ENCODE results near the gene YPEL2. TPM values are rescaled to one million over a fixed set of nuclear protein-coding genes. Genes with fewer than 3 reads are reported as not detected.

Gene YPEL2
- total and polyA plus RNA-seq, 2 of the 13 experiments (the other 11 are each of a cell fraction or from before 2014, with no cell fraction given), result 8.5 to 21.1 TPM

DNA sequence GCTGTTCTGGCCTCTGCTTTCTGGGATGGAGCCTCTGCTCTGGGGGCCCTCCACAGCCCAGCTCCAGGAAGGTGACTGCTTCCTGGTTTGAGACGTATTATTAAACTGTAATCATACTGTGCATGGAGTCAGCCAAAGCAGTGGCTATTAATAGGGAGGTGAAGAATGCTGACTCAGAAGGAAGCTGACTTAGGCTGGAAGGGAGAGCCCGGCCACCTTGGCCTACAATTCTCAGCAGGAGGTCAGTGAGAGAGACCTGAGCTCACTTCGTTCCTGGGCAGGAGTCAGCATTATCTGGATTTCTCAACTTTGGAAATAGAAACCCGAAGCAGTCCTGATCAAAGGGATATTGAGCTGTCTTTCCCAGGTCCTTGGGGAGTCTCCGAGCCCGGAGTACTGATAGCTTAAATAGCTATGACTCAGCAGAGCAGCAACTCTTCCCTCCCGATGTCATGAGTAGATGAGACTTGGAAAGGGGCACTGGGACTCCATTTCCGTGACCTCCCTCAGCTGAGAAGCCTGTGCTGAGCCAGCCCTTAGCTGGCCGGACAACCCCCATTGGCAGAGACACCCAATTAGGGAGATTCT lies 91.8 kb downstream of the YPEL2 start (continued):
- TF ChIP-seq, protein P1, sequence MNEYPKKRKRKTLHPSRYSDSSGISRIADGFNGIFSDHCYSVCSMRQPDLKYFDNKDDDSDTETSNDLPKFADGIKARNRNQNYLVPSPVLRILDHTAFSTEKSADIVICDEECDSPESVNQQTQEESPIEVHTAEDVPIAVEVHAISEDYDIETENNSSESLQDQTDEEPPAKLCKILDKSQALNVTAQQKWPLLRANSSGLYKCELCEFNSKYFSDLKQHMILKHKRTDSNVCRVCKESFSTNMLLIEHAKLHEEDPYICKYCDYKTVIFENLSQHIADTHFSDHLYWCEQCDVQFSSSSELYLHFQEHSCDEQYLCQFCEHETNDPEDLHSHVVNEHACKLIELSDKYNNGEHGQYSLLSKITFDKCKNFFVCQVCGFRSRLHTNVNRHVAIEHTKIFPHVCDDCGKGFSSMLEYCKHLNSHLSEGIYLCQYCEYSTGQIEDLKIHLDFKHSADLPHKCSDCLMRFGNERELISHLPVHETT (CRISPR knock-in tag; conservative IDR thresholded peaks at IDR 0.05), result no peak
- TF ChIP-seq, protein P2, sequence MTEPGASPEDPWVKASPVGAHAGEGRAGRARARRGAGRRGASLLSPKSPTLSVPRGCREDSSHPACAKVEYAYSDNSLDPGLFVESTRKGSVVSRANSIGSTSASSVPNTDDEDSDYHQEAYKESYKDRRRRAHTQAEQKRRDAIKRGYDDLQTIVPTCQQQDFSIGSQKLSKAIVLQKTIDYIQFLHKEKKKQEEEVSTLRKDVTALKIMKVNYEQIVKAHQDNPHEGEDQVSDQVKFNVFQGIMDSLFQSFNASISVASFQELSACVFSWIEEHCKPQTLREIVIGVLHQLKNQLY (CRISPR knock-in tag; IDR thresholded peaks at IDR 0.05), result no peak
- TF ChIP-seq ZNF337 (CRISPR knock-in tag; IDR thresholded peaks at IDR 0.05; ENCODE audit: borderline replicate concordance, low read depth), result no peak
- TF ChIP-seq TBP (CRISPR knock-in tag; IDR thresholded peaks at IDR 0.05), result no peak
- TF ChIP-seq ZNF589 (CRISPR knock-in tag; conservative IDR thresholded peaks at IDR 0.05), result no peak
- no peak for TF ChIP-seq ZNF3 (CRISPR knock-in tag; IDR thresholded peaks at IDR 0.05)

DNA sequence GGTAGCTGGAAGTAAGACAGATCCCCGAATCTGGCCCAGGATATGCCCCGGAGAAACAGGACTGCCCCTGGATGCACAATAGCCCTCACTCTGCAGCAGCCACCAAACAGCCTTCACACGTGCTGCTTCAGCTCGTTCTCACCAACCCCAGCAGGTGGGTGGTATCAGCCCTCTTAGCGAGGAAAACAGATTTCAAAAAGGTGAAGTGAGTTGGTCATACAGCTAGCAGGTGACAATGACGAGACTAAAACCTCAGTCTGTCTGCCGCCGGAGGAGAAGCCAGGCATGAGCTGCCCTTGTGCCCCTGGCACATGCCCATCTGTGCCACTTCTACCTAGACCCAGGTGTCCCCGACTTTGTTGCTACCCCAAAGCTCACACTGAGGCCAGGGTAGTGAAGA lies 92.4 kb downstream of the YPEL2 start:
- in situ Hi-C loops (cut with HindIII; ENCODE audit: extremely low pct_ligation_motif_present, low pct_unique_long_range_greater_than_20kb), result loop anchor here (5.0 kb wide), 1 partner anchor 57 kb away; no protein-coding TSS in a partner anchor
- no peak for DNase-seq (ENCODE audit: low spot score)
- no TSS peak for BruUV-seq (replicated peaks)
- H3K4me1 ChIP-seq (ENCODE audit: insufficient read depth, low read length), result peaks cover 100% of the 10 kb centered on the region
- no peak for FAIRE-seq
- no peaks in the 10 kb centered on the region for H3K36me3 ChIP-seq (replicated peaks in 1 of 2; ENCODE audit: control insufficient read depth in 1 of 2, insufficient read depth in 2 of 2, low read length in 2 of 2)
- H2AFZ ChIP-seq (ENCODE audit: low read length), result no peak overlapping the region
- peak overlapping the region; percentile 82 for H3K4me2 ChIP-seq (ENCODE audit: low read depth, low read length)
- no peaks in the 10 kb centered on the region for H3K9me3 ChIP-seq (ENCODE audit: low read length)
- no peaks in the 10 kb centered on the region for H3K79me2 ChIP-seq (ENCODE audit: insufficient read depth, low read length)
- H3K27me3 ChIP-seq (ENCODE audit: control insufficient read depth in 1 of 2, insufficient read depth in 2 of 2, low read length in 2 of 2), result peaks cover 0 to 3% of the 10 kb centered on the region in 2 experiments; a peak in 1 of 5 replicates
- no peak overlapping the region for H3K9ac ChIP-seq (ENCODE audit: insufficient read depth, low read depth, low read length)
- no peak overlapping the region for H3K27ac ChIP-seq (ENCODE audit: extremely low read length, insufficient read depth, low read length)
- WGBS (ENCODE audit: low lambda C conversion rate), result 39% methylated on average over 9 of the region's 9 CpGs
- POLR2A ChIA-PET, result interaction anchor here (2.5 kb wide), 1 partner anchor 58 kb away, joined by 9 read pairs; no protein-coding TSS in a partner anchor
- peak overlapping the region in 2 of 3 experiments; percentile 36 to 54; a peak in 4 of 6 replicates for H3K4me3 ChIP-seq (replicated peaks in 1 of 3; ENCODE audit: insufficient read depth in 1 of 3, low read depth in 2 of 3, low read length in 3 of 3)
- no peaks in the 10 kb centered on the region for H4K20me1 ChIP-seq (ENCODE audit: insufficient read depth, low read length)
- intact Hi-C loops (cut with micrococcal nuclease; ENCODE audit: unreplicated experiment), result no loop called here
- peak; percentile 14 for ATAC-seq
- CTCF ChIA-PET (ENCODE audit: low intra/inter-chr PET ratio, low total read pairs), result no interaction called here
- TF ChIP-seq, protein P3, sequence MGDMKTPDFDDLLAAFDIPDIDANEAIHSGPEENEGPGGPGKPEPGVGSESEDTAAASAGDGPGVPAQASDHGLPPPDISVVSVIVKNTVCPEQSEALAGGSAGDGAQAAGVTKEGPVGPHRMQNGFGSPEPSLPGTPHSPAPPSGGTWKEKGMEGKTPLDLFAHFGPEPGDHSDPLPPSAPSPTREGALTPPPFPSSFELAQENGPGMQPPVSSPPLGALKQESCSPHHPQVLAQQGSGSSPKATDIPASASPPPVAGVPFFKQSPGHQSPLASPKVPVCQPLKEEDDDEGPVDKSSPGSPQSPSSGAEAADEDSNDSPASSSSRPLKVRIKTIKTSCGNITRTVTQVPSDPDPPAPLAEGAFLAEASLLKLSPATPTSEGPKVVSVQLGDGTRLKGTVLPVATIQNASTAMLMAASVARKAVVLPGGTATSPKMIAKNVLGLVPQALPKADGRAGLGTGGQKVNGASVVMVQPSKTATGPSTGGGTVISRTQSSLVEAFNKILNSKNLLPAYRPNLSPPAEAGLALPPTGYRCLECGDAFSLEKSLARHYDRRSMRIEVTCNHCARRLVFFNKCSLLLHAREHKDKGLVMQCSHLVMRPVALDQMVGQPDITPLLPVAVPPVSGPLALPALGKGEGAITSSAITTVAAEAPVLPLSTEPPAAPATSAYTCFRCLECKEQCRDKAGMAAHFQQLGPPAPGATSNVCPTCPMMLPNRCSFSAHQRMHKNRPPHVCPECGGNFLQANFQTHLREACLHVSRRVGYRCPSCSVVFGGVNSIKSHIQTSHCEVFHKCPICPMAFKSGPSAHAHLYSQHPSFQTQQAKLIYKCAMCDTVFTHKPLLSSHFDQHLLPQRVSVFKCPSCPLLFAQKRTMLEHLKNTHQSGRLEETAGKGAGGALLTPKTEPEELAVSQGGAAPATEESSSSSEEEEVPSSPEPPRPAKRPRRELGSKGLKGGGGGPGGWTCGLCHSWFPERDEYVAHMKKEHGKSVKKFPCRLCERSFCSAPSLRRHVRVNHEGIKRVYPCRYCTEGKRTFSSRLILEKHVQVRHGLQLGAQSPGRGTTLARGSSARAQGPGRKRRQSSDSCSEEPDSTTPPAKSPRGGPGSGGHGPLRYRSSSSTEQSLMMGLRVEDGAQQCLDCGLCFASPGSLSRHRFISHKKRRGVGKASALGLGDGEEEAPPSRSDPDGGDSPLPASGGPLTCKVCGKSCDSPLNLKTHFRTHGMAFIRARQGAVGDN (CRISPR knock-in tag; IDR thresholded peaks at IDR 0.05), result peak; percentile 39
- TF ChIP-seq ATF7-NPFF (CRISPR knock-in tag; IDR thresholded peaks at IDR 0.05; ENCODE audit: low read depth) (0 out of 2 replicates have a peak, but pooled peaks have one; percentile 29), ZNF333 (CRISPR knock-in tag; IDR thresholded peaks at IDR 0.05; ENCODE audit: borderline replicate concordance) (no peak), ZNF337 (CRISPR knock-in tag; IDR thresholded peaks at IDR 0.05; ENCODE audit: borderline replicate concordance, low read depth) (no peak), MEIS1 (CRISPR knock-in tag; IDR thresholded peaks at IDR 0.05; ENCODE audit: borderline replicate concordance) (no peak)
- TF ChIP-seq, protein P4, sequence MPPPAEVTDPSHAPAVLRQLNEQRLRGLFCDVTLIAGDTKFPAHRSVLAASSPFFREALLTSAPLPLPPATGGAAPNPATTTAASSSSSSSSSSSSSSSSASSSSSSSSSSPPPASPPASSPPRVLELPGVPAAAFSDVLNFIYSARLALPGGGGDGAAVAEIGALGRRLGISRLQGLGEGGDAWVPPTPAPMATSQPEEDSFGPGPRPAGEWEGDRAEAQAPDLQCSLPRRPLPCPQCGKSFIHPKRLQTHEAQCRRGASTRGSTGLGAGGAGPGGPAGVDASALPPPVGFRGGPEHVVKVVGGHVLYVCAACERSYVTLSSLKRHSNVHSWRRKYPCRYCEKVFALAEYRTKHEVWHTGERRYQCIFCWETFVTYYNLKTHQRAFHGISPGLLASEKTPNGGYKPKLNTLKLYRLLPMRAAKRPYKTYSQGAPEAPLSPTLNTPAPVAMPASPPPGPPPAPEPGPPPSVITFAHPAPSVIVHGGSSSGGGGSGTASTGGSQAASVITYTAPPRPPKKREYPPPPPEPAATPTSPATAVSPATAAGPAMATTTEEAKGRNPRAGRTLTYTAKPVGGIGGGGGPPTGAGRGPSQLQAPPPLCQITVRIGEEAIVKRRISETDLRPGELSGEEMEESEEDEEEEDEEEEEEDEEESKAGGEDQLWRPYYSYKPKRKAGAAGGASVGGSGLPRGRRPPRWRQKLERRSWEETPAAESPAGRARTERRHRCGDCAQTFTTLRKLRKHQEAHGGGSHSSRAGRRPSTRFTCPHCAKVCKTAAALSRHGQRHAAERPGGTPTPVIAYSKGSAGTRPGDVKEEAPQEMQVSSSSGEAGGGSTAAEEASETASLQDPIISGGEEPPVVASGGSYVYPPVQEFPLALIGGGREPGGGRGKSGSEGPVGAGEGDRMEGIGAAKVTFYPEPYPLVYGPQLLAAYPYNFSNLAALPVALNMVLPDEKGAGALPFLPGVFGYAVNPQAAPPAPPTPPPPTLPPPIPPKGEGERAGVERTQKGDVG (CRISPR knock-in tag; IDR thresholded peaks at IDR 0.05; ENCODE audit: borderline replicate concordance), result peak; percentile 39; the same call in 1 of the 2 replicates
